Activated CD8-positive, alpha-beta T cell treated with anti-CD3 and anti-CD28 coated beads for 36 hours (primary cell): ENCODE measurements around the gene ALPI. TPM values are rescaled to one million over a fixed set of nuclear protein-coding genes. Genes with fewer than 3 reads are reported as not detected.

Experiments
- ATAC-seq: fragments of 200-7000 bp; cut with Tn5 transposase; one replicate; pipeline ENCODE4 v1.10.0; 2021; ENCODE audit warnings: mild to moderate bottlenecking, moderate library complexity
- CTCF ChIA-PET: fragments of 350-600 bp; sonication (Branson Sonifier 250); formaldehyde crosslinking; loops from one replicate; lab custom pipeline; 2021; ENCODE audit warnings: antibody characterized with exemption; lab: Charles Lee
- POLR2A ChIA-PET: fragments of 350-600 bp; sonication (Branson Sonifier 250); formaldehyde crosslinking; loops from one replicate; lab custom pipeline; 2021; ENCODE audit warnings: antibody characterized with exemption; lab: Charles Lee
- DNase-seq: peaks from one replicate; pipeline ENCODE4 v3.0.0-alpha.2; 2020
- H3K27ac Mint-ChIP-seq: one replicate; pipeline ENCODE4 v1.8.0; 2021; ENCODE audit warnings: mild to moderate bottlenecking, mixed read lengths
- H3K27me3 Mint-ChIP-seq: one replicate; pipeline ENCODE4 v1.8.0; 2021; ENCODE audit warnings: mixed read lengths
- H3K36me3 Mint-ChIP-seq: one replicate; pipeline ENCODE4 v1.8.0; 2021; ENCODE audit warnings: low read depth, mixed read lengths
- H3K4me1 Mint-ChIP-seq: one replicate; pipeline ENCODE4 v1.8.0; 2021; ENCODE audit warnings: low read depth, mixed read lengths
- H3K4me3 Mint-ChIP-seq: one replicate; pipeline ENCODE4 v1.8.0; 2021; ENCODE audit warnings: mild to moderate bottlenecking, moderate library complexity, mixed read lengths
- H3K9me3 Mint-ChIP-seq: one replicate; pipeline ENCODE4 v1.8.0; 2021; ENCODE audit warnings: mixed read lengths
- CTCF ChIP-seq: fragments of 200-600 bp; IDR thresholded peaks from one replicate; pipeline ENCODE4 v1.8.0; 2022; ENCODE audit warnings: antibody characterized with exemption, mild to moderate bottlenecking
- intact Hi-C: fragments of 100-400 bp; cut with micrococcal nuclease; formaldehyde crosslinking; loops from one replicate; pipeline ENCODE4 v1.10.0; 2022
- total RNA-seq, 2 experiments: library from RNA; stranded (reverse); gene quantifications; one replicate each; pipeline ENCODE4 v1.2.3, GENCODE V29; 2021

Gene ALPI
- total RNA-seq, 2 experiments from 2014 or later: not detected

- Mint-ChIP-seq H3K4me1 (no peaks in the 10 kb centered on the region), H3K27me3 (peaks cover 6% of the 10 kb centered on the region), H3K27ac (no peak overlapping the region), H3K9me3 (no peaks in the 10 kb centered on the region), H3K36me3 (no peaks in the 10 kb centered on the region), H3K4me3 (no peak overlapping the region)
- DNase-seq: no peak
- POLR2A ChIA-PET: no interaction called here
- intact Hi-C loops: no loop called here
- no peak for TF ChIP-seq CTCF
- no peak for ATAC-seq
- CTCF ChIA-PET: no interaction called here
Observed at GRCh38 chr2:232478571-232479340, 22.8 kb downstream of the ALPI start.

GRCh38 chr2:232479341-232480200, 23.6 kb downstream of the ALPI start:
- Mint-ChIP-seq H3K9me3 (no peaks in the 10 kb centered on the region), H3K4me1 (no peaks in the 10 kb centered on the region), H3K36me3 (no peaks in the 10 kb centered on the region), H3K27ac (no peak overlapping the region), H3K4me3 (no peak overlapping the region), H3K27me3 (peaks cover 9% of the 10 kb centered on the region)
- ChIA-PET POLR2A (no interaction called here), CTCF (interaction anchor here (1.6 kb wide), 1 partner anchor 32 kb away, joined by 4 read pairs; no protein-coding TSS in a partner anchor)
- ATAC-seq (no peak), DNase-seq (no peak)
- intact Hi-C loops: no loop called here
- TF ChIP-seq CTCF: no peak

- TF ChIP-seq CTCF: no peak
- H3K4me3 Mint-ChIP-seq: no peak overlapping the region
- H3K36me3 Mint-ChIP-seq: no peaks in the 10 kb centered on the region
- H3K27me3 Mint-ChIP-seq: peaks cover 17% of the 10 kb centered on the region
- ATAC-seq (no peak), DNase-seq (no peak)
- ChIA-PET POLR2A (no interaction called here), CTCF (interaction anchor here (1.6 kb wide), 1 partner anchor 33 kb away, joined by 4 read pairs; no protein-coding TSS in a partner anchor)
- intact Hi-C loops: no loop called here
- no peak overlapping the region for H3K27ac Mint-ChIP-seq
- H3K9me3 Mint-ChIP-seq: no peaks in the 10 kb centered on the region
- peaks cover 5% of the 10 kb centered on the region for H3K4me1 Mint-ChIP-seq
Observed at GRCh38 chr2:232480201-232481190, 24.5 kb downstream of the ALPI start.

GRCh38 chr2:232481322-232482140, 25.6 kb downstream of the ALPI start:
- H3K27me3 Mint-ChIP-seq: peaks cover 17% of the 10 kb centered on the region
- DNase-seq: no peak
- CTCF ChIA-PET: interaction anchor here (1.1 kb wide), 1 partner anchor 42 kb away, joined by 3 read pairs; no protein-coding TSS in a partner anchor

More at GRCh38 chr2:232481322-232482140, 25.6 kb downstream of the ALPI start:
- POLR2A ChIA-PET: no interaction called here
- Mint-ChIP-seq H3K4me3 (no peak overlapping the region), H3K36me3 (no peaks in the 10 kb centered on the region), H3K4me1 (peaks cover 5% of the 10 kb centered on the region), H3K9me3 (no peaks in the 10 kb centered on the region), H3K27ac (no peak overlapping the region)
- ATAC-seq: no peak
- intact Hi-C loops: no loop called here
- no peak for TF ChIP-seq CTCF
